Fibroblast of pulmonary artery (primary cell): Measurements from ENCODE around the gene ELP2.

Source experiments
- DNase-seq: peaks from one replicate; pipeline ENCODE4 v3.0.0-alpha.2; 2010; ENCODE audit warnings: low read depth
- H3K4me3 ChIP-seq: replicated peaks from 2 replicates; pipeline ENCODE4 v1.5.1; 2011; ENCODE audit warnings: low read depth, mild to moderate bottlenecking, control low read depth, low read length, moderate library complexity
- CTCF ChIP-seq: IDR thresholded peaks from 2 replicates; pipeline ENCODE4 v1.5.1; 2011; ENCODE audit warnings: mild to moderate bottlenecking, control low read depth, low read length, inconsistent platforms; ENCODE audit errors: missing control alignments

Gene ELP2

GRCh38 chr18:36143391-36143790, 13.7 kb downstream of the ELP2 start:
- no peak overlapping the region for H3K4me3 ChIP-seq
- no peak for TF ChIP-seq CTCF
- no peak for DNase-seq

- DNase-seq: no peak
- no peak for TF ChIP-seq CTCF
- no peak overlapping the region for H3K4me3 ChIP-seq
These were observed 20.0 kb downstream of the ELP2 start for GRCh38 chr18:36149514-36150289.

GRCh38 chr18:36152781-36153180, 23.1 kb downstream of the ELP2 start:
- no peak overlapping the region for H3K4me3 ChIP-seq
- TF ChIP-seq CTCF: no peak
- no peak for DNase-seq

GRCh38 chr18:36153203-36153602, 23.5 kb downstream of the ELP2 start:
- TF ChIP-seq CTCF: no peak
- H3K4me3 ChIP-seq: no peak overlapping the region
- DNase-seq: peak; percentile 64

- DNase-seq: no peak
- TF ChIP-seq CTCF: no peak
- no peak overlapping the region for H3K4me3 ChIP-seq
These were observed 24.1 kb downstream of the ELP2 start for GRCh38 chr18:36153771-36154170.

GRCh38 chr18:36155851-36156757, 26.4 kb downstream of the ELP2 start:
- DNase-seq: no peak
- TF ChIP-seq CTCF: no peak
- H3K4me3 ChIP-seq: no peak overlapping the region
